Neuron (in vitro differentiated cells): ENCODE results near the gene RNU1-2.
A peak's percentile ranks its signal among the peaks of the same experiment; 100 is the strongest.
"Not testable (repeated sequence)": the region's sequence is repeated elsewhere in the genome, so short reads cannot be mapped to it uniquely, and the experiment has no call there.

Source experiments
- H2AFZ ChIP-seq: one replicate; pipeline ENCODE4 v1.6.1; 2013; ENCODE audit warnings: low read depth, mild to moderate bottlenecking, inconsistent platforms, low read length, moderate library complexity
- H3K27me3 ChIP-seq: one replicate; pipeline ENCODE4 v1.6.1; 2013; ENCODE audit warnings: low read length; ENCODE audit not compliant: insufficient read depth
- H3K36me3 ChIP-seq: one replicate; pipeline ENCODE4 v1.6.1; 2013; ENCODE audit warnings: low read length; ENCODE audit not compliant: insufficient read depth
- H3K4me1 ChIP-seq: one replicate; pipeline ENCODE4 v1.6.1; 2013; ENCODE audit warnings: low read length; ENCODE audit not compliant: insufficient read depth
- H3K4me3 ChIP-seq: 2 replicates; pipeline ENCODE4 v1.5.1; 2013; ENCODE audit warnings: mild to moderate bottlenecking, low read length, moderate library complexity
- H3K9me3 ChIP-seq: one replicate; pipeline ENCODE4 v1.6.1; 2013; ENCODE audit warnings: low read length

The RNU1-2 gene

DNA sequence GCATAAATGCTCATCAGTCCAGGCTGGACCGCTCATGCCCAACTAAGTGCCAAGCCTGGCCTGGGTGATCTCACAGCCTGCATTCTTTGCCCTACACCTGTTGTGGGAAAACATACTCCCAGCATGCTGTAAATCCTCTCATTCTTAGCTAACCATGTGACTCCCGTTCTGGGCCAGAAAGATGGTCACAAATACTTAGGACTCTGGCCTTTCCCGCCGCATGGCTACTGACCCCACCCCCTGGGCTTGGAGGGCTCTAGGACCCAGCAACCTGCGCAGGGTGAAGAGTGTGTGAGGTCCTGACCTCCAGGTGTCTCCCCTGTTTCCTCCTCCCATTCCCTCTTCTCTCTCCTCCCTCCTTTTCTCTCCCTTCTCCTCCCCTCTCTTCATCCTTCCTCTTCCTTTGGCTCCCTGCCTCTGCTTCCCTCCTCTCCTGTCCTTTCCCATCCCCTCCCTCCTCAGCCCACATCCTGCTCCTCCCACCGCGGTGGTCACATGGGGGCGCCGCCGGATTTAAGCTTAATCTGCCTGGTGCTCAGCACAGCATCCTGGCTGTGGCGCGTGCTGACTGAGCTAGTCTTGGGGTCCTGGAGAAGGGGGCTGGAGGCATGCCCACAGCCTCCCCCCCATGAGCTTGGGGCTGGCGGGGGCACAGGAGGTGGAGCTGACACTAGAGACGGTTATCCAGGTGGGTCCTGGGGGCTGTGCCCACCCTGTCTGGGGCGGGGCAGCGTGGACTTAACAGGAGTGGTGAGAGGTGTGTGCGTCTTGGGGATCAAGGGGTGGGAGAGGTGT, 25.8 kb downstream of the RNU1-2 start, which contains the start of gene CROCC:
TSS of gene CROCC (plus strand) at position 541 of the 795 bp plus-strand sequence. CDS start at position 629, 88 bp downstream.
- Histone ChIP-seq H2AFZ (no peak within 1 kb of the TSS), H3K27me3 (no peaks in the 10 kb centered on the region), H3K9me3 (no peaks in the 10 kb centered on the region), H3K36me3 (no peaks in the 10 kb centered on the region), H3K4me1 (peaks cover 24% of the 10 kb centered on the region), H3K4me3 (peak within 1 kb of the TSS; percentile 35)

DNA sequence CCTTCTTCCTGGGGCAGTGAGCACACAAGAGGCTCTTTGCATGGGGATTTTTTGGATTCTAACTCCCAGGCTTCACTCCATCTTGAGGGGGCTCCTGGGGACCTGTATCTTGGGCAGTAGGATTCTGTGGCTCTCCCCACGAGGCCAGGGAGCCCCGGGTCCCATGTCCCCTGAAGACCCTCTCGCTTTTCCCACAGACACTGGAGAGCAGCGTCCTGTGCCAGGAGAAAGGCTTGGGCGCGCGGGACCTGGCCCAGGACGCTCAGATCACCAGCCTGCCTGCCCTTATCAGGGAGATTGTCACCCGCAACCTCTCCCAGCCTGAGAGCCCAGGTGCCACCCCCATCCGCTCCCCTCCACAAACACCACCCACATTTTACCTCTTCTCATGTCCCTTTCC, 26.7 kb downstream of the RNU1-2 start:
- Histone ChIP-seq H3K4me1 (peaks cover 33% of the 10 kb centered on the region), H3K36me3 (no peaks in the 10 kb centered on the region), H3K27me3 (no peaks in the 10 kb centered on the region), H3K4me3 (no peak overlapping the region), H2AFZ (no peak overlapping the region), H3K9me3 (no peaks in the 10 kb centered on the region)

DNA sequence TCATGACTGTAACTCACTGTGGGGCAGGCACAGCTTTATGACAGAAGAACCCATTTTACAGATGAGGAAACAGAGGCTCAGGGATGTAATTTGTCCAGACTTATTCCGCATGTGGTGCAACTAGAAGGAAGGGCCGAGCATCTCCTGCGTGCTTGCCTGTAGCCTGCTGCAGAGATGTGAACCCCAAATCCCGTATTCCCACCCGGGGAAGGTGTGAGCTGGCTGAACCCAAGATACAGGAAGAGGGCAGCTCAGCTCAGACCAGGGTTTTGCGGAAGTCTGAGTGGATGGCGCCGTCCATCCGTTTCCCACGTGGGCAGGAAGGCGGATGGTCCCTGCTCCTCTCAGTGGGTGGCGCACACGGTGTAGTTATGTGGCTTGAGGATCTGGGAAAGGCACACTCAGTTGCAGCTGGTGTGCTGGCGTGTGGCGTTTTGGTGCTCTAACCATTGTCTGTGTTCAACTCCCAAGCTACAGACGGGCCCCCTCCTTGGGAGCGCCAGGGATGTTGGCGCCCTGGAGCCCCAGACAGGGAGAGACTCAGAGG, 27.2 kb downstream of the RNU1-2 start:
- Histone ChIP-seq H3K36me3 (no peaks in the 10 kb centered on the region), H3K9me3 (no peaks in the 10 kb centered on the region), H3K4me3 (no peak overlapping the region), H3K27me3 (no peaks in the 10 kb centered on the region), H2AFZ (no peak overlapping the region), H3K4me1 (peaks cover 38% of the 10 kb centered on the region)

DNA sequence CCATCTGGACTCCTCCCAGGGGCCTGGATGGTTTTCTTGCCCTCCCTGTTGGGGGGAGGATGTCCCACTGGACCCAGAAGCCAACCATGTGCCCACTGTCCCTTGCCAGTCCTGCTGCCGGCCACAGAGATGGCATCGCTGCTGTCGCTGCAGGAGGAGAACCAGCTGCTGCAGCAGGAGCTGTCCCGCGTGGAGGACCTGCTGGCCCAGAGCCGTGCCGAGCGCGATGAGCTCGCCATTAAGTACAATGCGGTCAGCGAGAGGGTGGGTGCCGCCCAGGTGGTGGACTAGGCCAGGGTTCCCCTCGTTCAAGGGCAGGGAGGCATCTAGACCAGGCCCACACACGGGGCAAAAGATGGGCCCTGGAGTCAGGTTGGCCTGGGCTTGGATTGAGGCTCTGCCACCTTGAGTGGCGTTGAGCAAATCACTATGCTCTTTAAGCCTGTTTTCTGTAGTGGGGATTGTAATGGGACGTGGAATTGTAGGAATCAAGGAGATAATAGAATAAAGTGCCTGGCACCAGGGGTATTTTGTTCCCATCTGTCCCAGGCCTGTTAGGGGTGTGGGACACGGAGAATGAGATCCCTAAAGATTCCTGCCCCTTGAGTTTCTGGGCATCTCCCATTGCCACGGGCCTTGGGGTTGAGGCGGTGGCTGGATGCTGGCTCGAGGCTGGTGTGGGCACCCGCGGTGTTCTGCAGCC, 28.6 kb downstream of the RNU1-2 start:
- Histone ChIP-seq H2AFZ (no peak overlapping the region), H3K4me3 (no peak overlapping the region), H3K9me3 (no peaks in the 10 kb centered on the region), H3K36me3 (no peaks in the 10 kb centered on the region), H3K27me3 (no peaks in the 10 kb centered on the region), H3K4me1 (peaks cover 46% of the 10 kb centered on the region)

DNA sequence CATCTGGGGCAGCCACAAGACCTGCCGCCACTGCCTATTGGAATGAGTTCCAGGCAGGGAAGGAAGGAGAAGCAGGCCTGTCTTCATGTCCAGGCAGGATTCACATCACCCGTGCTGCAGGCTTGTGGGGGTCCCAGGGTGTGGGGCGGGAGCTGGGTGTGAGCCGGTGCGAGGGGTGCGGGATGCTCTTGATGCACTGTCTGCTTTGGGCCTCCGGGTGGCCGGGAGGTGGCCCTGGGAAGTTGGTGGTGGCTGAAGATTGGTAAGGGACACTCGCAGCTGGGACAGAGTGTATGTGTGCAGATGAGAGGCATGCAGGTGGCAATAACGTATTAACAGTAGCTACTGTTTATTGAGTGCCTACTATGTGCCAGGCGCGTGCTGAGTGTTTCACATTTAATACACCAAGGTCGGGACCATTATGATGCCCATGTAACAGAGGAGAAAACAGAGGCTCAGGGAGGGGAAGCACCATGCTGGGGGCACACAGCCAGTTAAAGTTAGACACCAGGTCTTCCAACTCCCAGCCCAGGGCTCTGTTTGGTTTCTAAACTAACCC, 29.2 kb downstream of the RNU1-2 start:
- Histone ChIP-seq H3K27me3 (no peaks in the 10 kb centered on the region), H2AFZ (no peak overlapping the region), H3K4me3 (no peak overlapping the region), H3K36me3 (no peaks in the 10 kb centered on the region), H3K9me3 (no peaks in the 10 kb centered on the region), H3K4me1 (peaks cover 52% of the 10 kb centered on the region)

DNA sequence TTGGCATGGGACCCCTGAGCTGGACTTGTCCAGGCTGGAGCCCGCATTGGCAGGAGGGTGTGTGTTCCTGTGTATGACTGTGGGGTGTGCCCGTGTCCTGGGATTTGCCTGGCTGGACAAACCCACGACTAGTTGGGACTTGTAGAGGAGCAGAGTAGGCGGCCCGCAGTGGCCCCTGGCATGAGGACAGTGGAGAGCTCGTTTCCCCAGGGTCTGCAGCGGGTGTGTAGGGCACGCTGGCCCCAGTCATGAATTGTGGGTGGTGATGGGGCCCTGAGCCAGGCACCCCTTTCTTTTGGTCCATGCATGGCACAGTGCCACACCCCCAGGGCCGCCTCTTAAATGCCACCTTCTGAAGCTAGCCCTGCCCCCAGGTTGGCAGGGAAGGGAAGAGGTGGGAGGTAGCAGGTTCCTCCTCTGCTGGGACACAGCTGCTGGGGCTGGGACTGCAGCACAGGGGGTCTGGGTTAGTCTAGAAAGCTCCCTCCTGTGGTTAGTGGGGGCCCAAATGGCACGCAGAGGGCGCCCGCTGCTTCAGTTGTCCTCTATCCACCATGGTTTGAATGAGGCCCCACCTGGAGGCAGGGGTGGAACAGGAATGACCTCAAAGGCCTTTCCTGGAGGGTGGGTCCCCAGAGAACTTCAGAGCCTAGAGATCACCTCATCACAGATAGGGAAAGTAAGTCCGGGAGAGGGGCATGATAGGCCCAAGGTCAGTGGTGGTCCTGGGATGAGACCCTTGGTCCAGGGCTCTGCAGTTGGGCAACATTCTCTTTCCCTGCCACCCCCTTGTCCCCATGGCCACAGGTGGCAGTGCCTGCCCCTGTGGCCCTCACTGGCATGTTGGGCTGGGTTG, 30.1 kb downstream of the RNU1-2 start:
- Histone ChIP-seq H2AFZ (no peak overlapping the region), H3K4me1 (peaks cover 52% of the 10 kb centered on the region), H3K36me3 (no peaks in the 10 kb centered on the region), H3K4me3 (no peak overlapping the region), H3K9me3 (no peaks in the 10 kb centered on the region), H3K27me3 (no peaks in the 10 kb centered on the region)

DNA sequence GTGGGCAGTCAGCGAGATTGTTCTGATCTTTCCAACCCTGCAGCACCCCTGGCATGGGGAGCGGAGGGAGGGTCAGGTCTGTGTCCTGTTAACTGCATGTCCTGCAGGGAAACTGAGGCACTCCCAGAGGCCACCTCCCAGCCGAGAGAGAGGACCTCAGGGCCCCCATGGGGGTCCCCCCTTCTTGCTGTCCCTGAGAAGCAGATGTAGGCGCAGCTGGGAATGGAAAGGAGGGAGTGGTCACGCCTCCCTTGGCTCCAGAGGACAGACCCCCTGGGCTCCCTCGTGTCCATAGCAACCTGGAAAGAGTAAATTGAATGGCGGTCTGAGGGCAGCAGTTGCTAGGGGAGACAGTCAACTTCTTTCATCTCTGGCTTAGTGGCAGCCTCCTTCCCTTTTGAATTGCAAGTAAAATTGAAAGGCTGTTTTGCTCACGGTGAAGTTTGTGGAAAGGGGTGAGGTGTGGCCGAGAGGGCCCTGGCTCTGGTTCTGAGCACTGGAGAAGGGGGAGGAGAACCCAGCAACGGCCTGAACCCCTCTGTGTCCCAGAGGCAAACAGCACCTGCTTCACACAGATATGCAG, 30.8 kb downstream of the RNU1-2 start:
- Histone ChIP-seq H3K4me1 (peaks cover 48% of the 10 kb centered on the region), H3K4me3 (no peak overlapping the region), H3K27me3 (no peaks in the 10 kb centered on the region), H2AFZ (no peak overlapping the region), H3K36me3 (peaks cover 3% of the 10 kb centered on the region), H3K9me3 (no peaks in the 10 kb centered on the region)

DNA sequence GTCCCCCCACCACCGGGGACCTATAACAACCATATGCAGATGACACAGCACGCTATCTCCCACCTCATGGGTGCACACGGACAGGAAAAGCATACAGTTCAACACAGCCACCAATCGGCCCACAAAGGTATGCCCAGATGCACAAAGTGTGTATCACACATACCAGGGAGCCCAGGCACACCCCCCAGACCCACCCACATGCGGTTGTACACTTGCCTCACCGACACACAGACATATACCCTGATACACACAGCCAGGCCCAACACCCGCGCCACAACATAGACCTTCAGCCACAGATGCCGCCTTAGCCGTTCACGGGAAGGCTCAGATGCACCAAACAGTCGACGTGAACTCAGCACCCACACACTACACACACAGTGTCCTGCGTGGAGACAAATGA, 31.5 kb downstream of the RNU1-2 start:
- no peaks in the 10 kb centered on the region for H3K27me3 ChIP-seq
- no peaks in the 10 kb centered on the region for H3K9me3 ChIP-seq
- peaks cover 3% of the 10 kb centered on the region for H3K36me3 ChIP-seq
- H2AFZ ChIP-seq: no peak overlapping the region
- peaks cover 41% of the 10 kb centered on the region for H3K4me1 ChIP-seq
- no peak overlapping the region for H3K4me3 ChIP-seq

DNA sequence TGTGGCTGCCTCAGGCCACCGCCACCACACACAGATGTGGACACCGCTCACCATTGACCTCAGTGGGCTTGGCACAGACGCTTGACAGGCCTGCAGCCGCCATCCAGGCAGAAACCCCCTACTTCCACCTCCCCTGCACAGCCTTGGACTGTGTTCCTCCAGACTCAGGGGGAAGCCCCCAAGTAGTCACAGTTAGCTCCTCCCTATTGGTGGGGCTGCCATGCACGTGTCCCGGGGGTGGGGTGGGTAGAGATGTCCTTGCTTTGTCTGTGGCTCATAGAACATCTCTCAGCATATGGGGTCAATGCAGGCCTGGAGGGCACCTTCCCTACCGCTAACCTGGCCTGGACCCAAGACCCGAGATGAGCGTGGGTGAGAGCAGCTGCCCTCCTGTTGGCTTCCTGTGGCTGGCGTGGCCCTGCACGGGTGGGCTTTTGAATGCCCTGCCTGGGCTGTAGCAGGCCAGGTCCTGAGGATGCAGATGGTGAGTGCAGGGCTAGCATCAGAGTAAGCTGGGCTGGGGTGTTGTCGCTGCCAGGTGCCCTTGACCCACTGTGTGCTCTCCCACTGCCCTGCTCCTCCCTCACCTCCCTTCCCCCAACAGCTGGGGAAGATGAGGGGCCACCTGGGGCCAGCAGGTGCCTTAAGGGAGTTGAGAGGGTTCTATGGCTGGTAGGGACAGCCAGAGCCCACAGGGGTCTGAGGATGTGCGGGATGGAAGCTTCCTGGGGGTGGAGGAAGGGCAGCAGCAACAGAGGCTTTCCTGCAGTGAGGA, 32.1 kb downstream of the RNU1-2 start:
- Histone ChIP-seq H3K27me3 (no peaks in the 10 kb centered on the region), H3K9me3 (no peaks in the 10 kb centered on the region), H3K4me1 (peaks cover 40% of the 10 kb centered on the region), H3K4me3 (no peak overlapping the region), H2AFZ (no peak overlapping the region), H3K36me3 (peaks cover 8% of the 10 kb centered on the region)

DNA sequence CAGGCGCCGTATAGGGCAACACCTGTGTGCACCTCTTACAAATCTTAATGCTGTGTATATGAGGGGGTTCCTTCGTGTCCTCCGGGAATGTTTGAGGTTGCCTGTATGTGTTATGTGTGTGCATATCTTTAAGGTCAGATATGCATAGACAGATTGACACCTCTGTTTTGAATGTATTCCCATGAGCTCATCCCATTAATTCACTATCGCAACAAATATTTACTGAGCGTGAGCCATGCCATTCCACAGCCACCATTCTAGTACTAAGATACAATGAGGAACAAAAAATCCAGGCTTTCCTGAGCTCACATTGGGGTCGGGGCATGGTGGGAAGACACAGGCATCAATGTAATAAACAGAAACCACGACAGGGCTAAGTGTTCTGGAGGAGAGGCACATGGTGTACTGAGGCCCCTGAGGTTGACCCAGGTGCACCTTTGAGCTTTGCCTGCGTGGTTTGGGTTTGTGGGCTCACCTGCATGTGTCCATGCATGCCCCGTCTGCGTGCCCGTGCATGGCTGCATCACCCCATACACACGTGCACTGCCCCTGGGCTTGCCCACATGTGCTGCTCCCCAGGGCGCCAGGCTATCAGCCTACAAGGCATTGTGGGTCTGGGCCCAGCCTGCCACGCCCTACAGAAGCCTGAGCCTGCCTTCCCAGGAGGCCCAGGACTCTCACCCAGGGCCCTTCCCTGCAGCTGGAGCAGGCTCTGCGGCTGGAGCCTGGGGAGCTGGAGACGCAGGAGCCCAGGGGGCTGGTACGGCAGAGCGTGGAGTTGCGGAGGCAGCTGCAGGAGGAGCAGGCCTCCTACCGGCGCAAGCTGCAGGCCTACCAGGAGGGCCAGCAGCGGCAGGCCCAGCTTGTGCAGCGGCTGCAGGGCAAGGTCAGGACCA, 33.6 kb downstream of the RNU1-2 start:
- not testable (repeated sequence) for H3K27me3 ChIP-seq, H3K4me3 ChIP-seq, H2AFZ ChIP-seq, H3K9me3 ChIP-seq, H3K36me3 ChIP-seq
- H3K4me1 ChIP-seq: peaks cover 40% of the 10 kb centered on the region

DNA sequence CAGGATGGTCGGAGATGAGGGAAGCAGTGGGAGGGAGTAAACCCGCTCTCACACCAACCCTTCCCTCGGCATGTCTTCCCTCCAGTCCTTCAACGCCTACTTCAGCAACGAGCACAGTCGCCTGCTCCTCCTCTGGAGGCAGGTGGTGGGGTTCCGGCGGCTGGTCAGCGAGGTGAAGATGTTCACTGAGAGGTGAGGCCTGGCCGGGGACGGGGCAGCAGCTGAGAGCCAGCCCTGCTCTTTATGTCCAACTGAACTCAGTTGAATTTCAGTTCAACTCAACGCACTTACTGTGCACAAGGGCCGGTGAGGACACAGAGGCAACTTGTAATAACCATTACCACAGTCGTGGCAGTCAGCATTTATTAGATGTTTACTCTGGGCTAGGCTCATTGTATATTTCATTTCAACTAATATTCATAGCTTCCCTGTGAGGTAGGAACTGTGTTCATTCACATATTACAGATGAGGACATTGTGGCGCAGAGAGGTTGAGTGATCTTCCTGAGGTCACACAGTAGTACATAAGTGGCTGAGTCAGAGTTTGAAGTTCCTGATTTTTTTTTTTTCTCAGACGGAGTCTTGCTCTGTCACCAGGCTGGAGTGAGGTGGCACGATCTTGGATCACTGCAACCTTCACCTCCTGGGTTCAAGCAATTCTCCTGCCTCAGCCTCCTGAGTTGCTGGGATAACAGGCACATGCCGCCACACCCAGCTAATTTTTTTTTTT, 35.6 kb downstream of the RNU1-2 start:
- not testable (repeated sequence) for H3K27me3 ChIP-seq, H3K9me3 ChIP-seq, H3K36me3 ChIP-seq, H3K4me3 ChIP-seq, H2AFZ ChIP-seq
- peaks cover 30% of the 10 kb centered on the region for H3K4me1 ChIP-seq
